ENCODE measurements around the gene TICAM1. TPM values are rescaled to one million over a fixed set of nuclear protein-coding genes. Genes with fewer than 3 reads are reported as not detected.

The TICAM1 gene
- total and polyA plus RNA-seq, 2 of the 13 experiments (the other 11 are each of a cell fraction or from before 2014, with no cell fraction given) = 0.33 to 0.95 TPM

- no peak for TF ChIP-seq HMGXB4 (CRISPR knock-in tag; IDR thresholded peaks at IDR 0.05; ENCODE audit: borderline replicate concordance in 1 of 2, low read depth in 1 of 2)
- no peak for TF ChIP-seq KMT2A (CRISPR knock-in tag; IDR thresholded peaks at IDR 0.05)
- no peak for TF ChIP-seq U2AF2 (IDR thresholded peaks at IDR 0.05; ENCODE audit: low read depth, low read length)
- no peak for TF ChIP-seq CAMTA2 (CRISPR knock-in tag; IDR thresholded peaks at IDR 0.05; ENCODE audit: borderline replicate concordance)
- no peak for TF ChIP-seq GMEB1 (CRISPR knock-in tag; IDR thresholded peaks at IDR 0.05; ENCODE audit: borderline replicate concordance)
- TF ChIP-seq SSRP1 (CRISPR knock-in tag; IDR thresholded peaks at IDR 0.05) = no peak
- TF ChIP-seq NCOA5 (CRISPR knock-in tag; IDR thresholded peaks at IDR 0.05) = no peak
- no peak for TF ChIP-seq GRHL1 (CRISPR knock-in tag; conservative IDR thresholded peaks at IDR 0.05)
- no peak for TF ChIP-seq STAT5B (CRISPR knock-in tag; IDR thresholded peaks at IDR 0.05)
- 0 out of 2 replicates have a peak, but pooled peaks have one; percentile 29 for TF ChIP-seq ZNF670 (CRISPR knock-in tag; IDR thresholded peaks at IDR 0.05; ENCODE audit: borderline replicate concordance)
- TF ChIP-seq CSRNP1 (CRISPR knock-in tag; IDR thresholded peaks at IDR 0.05) = 0 out of 2 replicates have a peak, but pooled peaks have one; percentile 18
- TF ChIP-seq GPN1 (CRISPR knock-in tag; IDR thresholded peaks at IDR 0.05; ENCODE audit: borderline replicate concordance) = no peak
- TF ChIP-seq ZNF775 (CRISPR knock-in tag; IDR thresholded peaks at IDR 0.05; ENCODE audit: borderline replicate concordance) = no peak
- TF ChIP-seq HNF4G (IDR thresholded peaks at IDR 0.05; ENCODE audit: borderline replicate concordance, low read depth, low read length) = no peak
- no peak for TF ChIP-seq HNF4G (CRISPR knock-in tag; IDR thresholded peaks at IDR 0.05; ENCODE audit: borderline replicate concordance, low read depth)
- no peak for TF ChIP-seq MED1 (CRISPR knock-in tag; IDR thresholded peaks at IDR 0.05)
- no peak for TF ChIP-seq ZNF577 (CRISPR knock-in tag; IDR thresholded peaks at IDR 0.05; ENCODE audit: borderline replicate concordance, low read depth)
- TF ChIP-seq ZNF569 (CRISPR knock-in tag; IDR thresholded peaks at IDR 0.05; ENCODE audit: borderline replicate concordance) = no peak
- peak; percentile 51; the same call in 1 of the 2 replicates for TF ChIP-seq RBFOX2 (IDR thresholded peaks at IDR 0.05; ENCODE audit: low read depth, low read length)
- no peak for TF ChIP-seq ZBTB14 (CRISPR knock-in tag; IDR thresholded peaks at IDR 0.05)
- no peak for TF ChIP-seq NFKBIZ (CRISPR knock-in tag; IDR thresholded peaks at IDR 0.05)
These were observed 15.1 kb downstream of the TICAM1 start (continued) for GRCh38 chr19:4816202-4816949.

Data from HepG2 (cell line).